Left lung (tissue), 10 donors: ENCODE measurements around the gene PREPL. TPM values are rescaled to one million over a fixed set of nuclear protein-coding genes. Genes with fewer than 3 reads are reported as not detected.
"Not testable (repeated sequence)": the region's sequence is repeated elsewhere in the genome, so short reads cannot be mapped to it uniquely, and the experiment has no call there.

Source experiments
- ATAC-seq: fragments of 200-7000 bp; cut with Tn5 transposase; one replicate; pipeline ENCODE4 v1.9.1; 2020; ENCODE audit warnings: moderate library complexity
- DNase-seq, 4 donors: peaks; one replicate each; pipeline ENCODE4 v3.0.0-alpha.2; 2013 to 2020
- H3K27ac ChIP-seq, 2 donors: fragments of 200-600 bp; sonication (generic) in 1 of 2; one replicate each; pipeline versions ENCODE4 v1.5.0 to v1.8.0; 2020 to 2021
- H3K27me3 ChIP-seq, 2 donors: fragments of 200-600 bp; sonication (generic) in 1 of 2; one replicate each; pipeline versions ENCODE4 v1.5.0 to v1.8.0; 2020 to 2021
- H3K36me3 ChIP-seq, 2 donors: fragments of 200-600 bp; sonication (generic) in 1 of 2; one replicate each; pipeline versions ENCODE4 v1.5.0 to v1.8.0; 2020 to 2021
- H3K4me1 ChIP-seq, 2 donors: fragments of 200-600 bp; one replicate each; pipeline ENCODE4 v1.8.0; 2021
- H3K4me3 ChIP-seq, 2 donors: fragments of 200-600 bp; sonication (generic) in 1 of 2; one replicate each; pipeline versions ENCODE4 v1.5.0 to v1.8.0; 2020 to 2021; ENCODE audit warnings: mild to moderate bottlenecking in 1 of 2
- H3K9me3 ChIP-seq, 2 donors: fragments of 200-600 bp; sonication (generic) in 1 of 2; one replicate each; pipeline versions ENCODE4 v1.5.0 to v1.8.0; 2020 to 2021
- CTCF ChIP-seq, 2 donors: fragments of 200-600 bp; sonication (generic) in 1 of 2; IDR thresholded peaks; one replicate each; pipeline versions ENCODE4 v1.5.0 to v1.8.0; 2021; ENCODE audit warnings: antibody characterized with exemption in 2 of 2
- intact Hi-C, 2 donors: fragments of 100-400 bp; cut with DNase I; formaldehyde crosslinking; loops; one replicate each; pipeline versions ENCODE4 v1.11.2 to v1.14.2; 2022
- polyA plus RNA-seq, 6 donors: library from polyadenylated mRNA; unstranded; fragments of 120-200 nt; gene quantifications; one replicate each; pipeline ENCODE4 v1.2.1, GENCODE V29; 2013; ENCODE audit not compliant: insufficient read length in 6 of 6
- total RNA-seq, 2 donors: library from RNA; stranded (reverse); fragmentation: NEBNext Ultra II Directional; extraction: Animal tissue kit (Norgen Biotek cat#: 25700); gene quantifications; one replicate each; pipeline ENCODE4 v1.2.1, GENCODE V29; 2021
- donor health status: DM: no; HTN: yes; CAD: no.
- donor health status: DM: no; HTN: no; CAD: no.

The PREPL gene
- total and polyA plus RNA-seq, 8 donors, result 46.0 to 116 (median 90.5) TPM

- TF ChIP-seq CTCF (IDR thresholded peaks at IDR 0.05), result no peak
Observed at GRCh38 chr2:44315945-44316344, 45.3 kb downstream of the PREPL start.

GRCh38 chr2:44314362-44314761 is 46.9 kb downstream of the PREPL start:
- ATAC-seq (no peak), DNase-seq (no peak)
- no peak overlapping the region for H3K4me3 ChIP-seq
- TF ChIP-seq CTCF (IDR thresholded peaks at IDR 0.05), result no peak
- intact Hi-C loops, result no loop called here
- H3K36me3 ChIP-seq, result peaks cover 0 to 58% of the 10 kb centered on the region in 2 donors
- peaks cover 8 to 30% of the 10 kb centered on the region in 2 donors for H3K9me3 ChIP-seq
- no peaks in the 10 kb centered on the region for H3K4me1 ChIP-seq
- H3K27me3 ChIP-seq, result no peaks in the 10 kb centered on the region
- H3K27ac ChIP-seq, result no peak overlapping the region

More at GRCh38 chr2:44315945-44316344, 45.3 kb downstream of the PREPL start:
- Histone ChIP-seq H3K36me3 (peaks cover 0 to 71% of the 10 kb centered on the region in 2 donors), H3K27ac (no peak overlapping the region), H3K27me3 (no peaks in the 10 kb centered on the region), H3K4me3 (no peak overlapping the region), H3K9me3 (peaks cover under 1 to 14% of the 10 kb centered on the region in 2 donors), H3K4me1 (no peaks in the 10 kb centered on the region)
- ATAC-seq, result no peak
- no peak for DNase-seq
- intact Hi-C loops, result no loop called here

GRCh38 chr2:44310287-44310686 is 51.0 kb downstream of the PREPL start:
- Histone ChIP-seq H3K36me3 (peaks cover 0 to 44% of the 10 kb centered on the region in 2 donors), H3K4me1 (no peaks in the 10 kb centered on the region), H3K9me3 (peaks cover 8 to 34% of the 10 kb centered on the region in 2 donors), H3K27ac (no peak overlapping the region), H3K4me3 (no peak overlapping the region), H3K27me3 (no peaks in the 10 kb centered on the region)
- ATAC-seq (no peak), DNase-seq (no peak)
- intact Hi-C loops, result no loop called here
- TF ChIP-seq CTCF (IDR thresholded peaks at IDR 0.05), result no peak

GRCh38 chr2:44305882-44306281 is 55.4 kb downstream of the PREPL start:
- intact Hi-C loops, result no loop called here
- TF ChIP-seq CTCF (IDR thresholded peaks at IDR 0.05), result no peak
- H3K36me3 ChIP-seq, result peaks cover 0 to 2% of the 10 kb centered on the region in 2 donors
- H3K9me3 ChIP-seq, result peaks cover 6 to 19% of the 10 kb centered on the region in 2 donors
- no peak overlapping the region for H3K4me3 ChIP-seq
- no peak for DNase-seq
- no peaks in the 10 kb centered on the region for H3K27me3 ChIP-seq
- no peaks in the 10 kb centered on the region for H3K4me1 ChIP-seq
- ATAC-seq, result no peak
- H3K27ac ChIP-seq, result no peak overlapping the region

GRCh38 chr2:44304258-44304657 is 57.0 kb downstream of the PREPL start:
- intact Hi-C loops, result no loop called here
- Histone ChIP-seq H3K27me3 (no peaks in the 10 kb centered on the region), H3K4me1 (no peaks in the 10 kb centered on the region), H3K9me3 (peaks cover 0 to 3% of the 10 kb centered on the region in 2 donors), H3K27ac (no peak overlapping the region), H3K36me3 (no peaks in the 10 kb centered on the region), H3K4me3 (no peak overlapping the region)
- no peak for ATAC-seq
- DNase-seq, result no peak
- no peak for TF ChIP-seq CTCF (IDR thresholded peaks at IDR 0.05)

- H3K36me3 ChIP-seq, DNase-seq, H3K27ac ChIP-seq, H3K4me1 ChIP-seq, H3K9me3 ChIP-seq, intact Hi-C loops, H3K4me3 ChIP-seq, H3K27me3 ChIP-seq, ATAC-seq: not testable (repeated sequence)
Observed at GRCh38 chr2:44303766-44304165, 57.5 kb downstream of the PREPL start.
